ENCODE data around the gene SLC4A2. TPM values are rescaled to one million over a fixed set of nuclear protein-coding genes. Genes with fewer than 3 reads are reported as not detected.

SLC4A2 gene
- total and polyA plus RNA-seq, 4 experiments from 2014 or later = 12.8 to 84.7 (median 53.5) TPM

GRCh38 chr7:151110236-151110940 is 51.0 kb downstream of the SLC4A2 start:
- H3K27me3 ChIP-seq (ENCODE audit: insufficient read depth, low read length) = no peaks in the 10 kb centered on the region
- ChIA-PET POLR2A (ENCODE audit: partially characterized antibody) (interaction anchor here (1.2 to 3.4 kb wide), 6 partner anchors 25 to 136 kb away, joined by 3 to 16 read pairs (median 4); partner anchors contain the start of genes ABCB8 and FASTK), CTCF (ENCODE audit: partially characterized antibody) (interaction anchor here (0.7 to 7.8 kb wide), 35 partner anchors 9 to 332 kb away, joined by 3 to 67 read pairs (median 4); partner anchors contain the start of genes ABCB8, AGAP3 and ATG9B)
- no peaks in the 10 kb centered on the region for H3K36me3 ChIP-seq (ENCODE audit: insufficient read depth, low read length)
- DNase-seq = peak in 1 of 5 donors; percentile 16
- H3K27me3 Mint-ChIP-seq = no peaks in the 10 kb centered on the region
- H3K27ac Mint-ChIP-seq = peak overlapping the region in 2 of 7 donors; percentile 57 to 70
- H3K27ac ChIP-seq (ENCODE audit: low read depth, low read length) = no peak overlapping the region
- no peaks in the 10 kb centered on the region for H3K9me3 Mint-ChIP-seq
- H3K4me1 Mint-ChIP-seq = peaks cover 0 to 15% (median 6%) of the 10 kb centered on the region in 4 donors
- peaks cover 5% of the 10 kb centered on the region for H3K4me1 ChIP-seq (ENCODE audit: insufficient read depth, low read length)
- H3K4me3 Mint-ChIP-seq = no peak overlapping the region
- intact Hi-C loops (cut with micrococcal nuclease) = no loop called here
- H3K9me3 ChIP-seq (ENCODE audit: control insufficient read depth in 1 of 2, low read length in 2 of 2) = no peaks in the 10 kb centered on the region
- no peak overlapping the region for H3K4me3 ChIP-seq (ENCODE audit: low read length in 2 of 2)
- H3K36me3 Mint-ChIP-seq = no peaks in the 10 kb centered on the region

- H3K9me3 Mint-ChIP-seq = no peaks in the 10 kb centered on the region
- H3K4me3 ChIP-seq (ENCODE audit: low read length in 2 of 2) = no peak overlapping the region
- intact Hi-C loops (cut with micrococcal nuclease) = loop anchor here (1.0 kb wide), 7 partner anchors 24 to 333 kb away; partner anchors contain the start of genes ABCB8 and SLC4A2
- H3K4me1 Mint-ChIP-seq = peaks cover 1 to 20% (median 10%) of the 10 kb centered on the region in 4 donors
- H3K36me3 ChIP-seq (ENCODE audit: insufficient read depth, low read length) = no peaks in the 10 kb centered on the region
- peaks cover 10% of the 10 kb centered on the region for H3K4me1 ChIP-seq (ENCODE audit: insufficient read depth, low read length)
- H3K36me3 Mint-ChIP-seq = no peaks in the 10 kb centered on the region
- no peak overlapping the region for H3K27ac ChIP-seq (ENCODE audit: low read depth, low read length)
- H3K9me3 ChIP-seq (ENCODE audit: control insufficient read depth in 1 of 2, low read length in 2 of 2) = no peaks in the 10 kb centered on the region
- no peaks in the 10 kb centered on the region for H3K27me3 ChIP-seq (ENCODE audit: insufficient read depth, low read length)
- peak; percentile 69 to 76 (median 72) for DNase-seq
- ChIA-PET POLR2A (ENCODE audit: partially characterized antibody) (interaction anchor here (0.8 to 3.4 kb wide), 7 partner anchors 26 to 213 kb away, joined by 3 to 16 read pairs (median 4); partner anchors contain the start of genes ABCB8 and FASTK), CTCF (ENCODE audit: partially characterized antibody) (interaction anchor here (0.7 to 7.8 kb wide), 37 partner anchors 8 to 332 kb away, joined by 3 to 67 read pairs (median 5); partner anchors contain the start of genes ABCB8, AGAP3 and ATG9B)
- peak overlapping the region in 1 of 7 donors; percentile 57 for H3K27ac Mint-ChIP-seq
- H3K4me3 Mint-ChIP-seq = peak overlapping the region in 1 of 8 donors; percentile 30
- H3K27me3 Mint-ChIP-seq = no peaks in the 10 kb centered on the region
Measured at GRCh38 chr7:151110941-151111645, 51.7 kb downstream of the SLC4A2 start.

GRCh38 chr7:151113344-151114150 is 54.2 kb downstream of the SLC4A2 start:
- H3K4me3 ChIP-seq (ENCODE audit: low read length in 2 of 2) = no peak overlapping the region
- no peak overlapping the region for H3K27ac Mint-ChIP-seq
- peaks cover 1 to 38% (median 20%) of the 10 kb centered on the region in 4 donors for H3K4me1 Mint-ChIP-seq
- no peaks in the 10 kb centered on the region for H3K27me3 Mint-ChIP-seq
- peaks cover 0 to 3% of the 10 kb centered on the region in 2 donors for H3K36me3 Mint-ChIP-seq
- H3K27me3 ChIP-seq (ENCODE audit: insufficient read depth, low read length) = no peaks in the 10 kb centered on the region
- intact Hi-C loops (cut with micrococcal nuclease) = no loop called here
- DNase-seq = peak in 1 of 5 donors; percentile 12
- POLR2A ChIA-PET (ENCODE audit: partially characterized antibody) = no interaction called here
- H3K27ac ChIP-seq (ENCODE audit: low read depth, low read length) = no peak overlapping the region
- H3K4me1 ChIP-seq (ENCODE audit: insufficient read depth, low read length) = peaks cover 31% of the 10 kb centered on the region
- H3K4me3 Mint-ChIP-seq = peak overlapping the region; percentile 38 to 72 (median 58)
- CTCF ChIA-PET (ENCODE audit: partially characterized antibody) = interaction anchor here (1.2 to 7.8 kb wide), 5 partner anchors 85 to 216 kb away, joined by 4 to 67 read pairs (median 38); partner anchors contain the start of gene ABCB8
- H3K9me3 Mint-ChIP-seq = no peaks in the 10 kb centered on the region
- no peaks in the 10 kb centered on the region for H3K9me3 ChIP-seq (ENCODE audit: control insufficient read depth in 1 of 2, low read length in 2 of 2)
- no peaks in the 10 kb centered on the region for H3K36me3 ChIP-seq (ENCODE audit: insufficient read depth, low read length)

GRCh38 chr7:151114151-151115090 is 55.0 kb downstream of the SLC4A2 start:
- Histone ChIP-seq H3K27ac (ENCODE audit: low read depth, low read length) (no peak overlapping the region), H3K4me1 (ENCODE audit: insufficient read depth, low read length) (peaks cover 31% of the 10 kb centered on the region), H3K9me3 (ENCODE audit: control insufficient read depth in 1 of 2, low read length in 2 of 2) (no peaks in the 10 kb centered on the region), H3K36me3 (ENCODE audit: insufficient read depth, low read length) (no peaks in the 10 kb centered on the region), H3K27me3 (ENCODE audit: insufficient read depth, low read length) (no peaks in the 10 kb centered on the region), H3K4me3 (ENCODE audit: low read length in 2 of 2) (no peak overlapping the region)
- no peaks in the 10 kb centered on the region for H3K27me3 Mint-ChIP-seq
- H3K9me3 Mint-ChIP-seq = peaks cover 0 to 1% (median 0%) of the 10 kb centered on the region in 8 donors
- intact Hi-C loops (cut with micrococcal nuclease) = no loop called here
- H3K27ac Mint-ChIP-seq = no peak overlapping the region
- CTCF ChIA-PET (ENCODE audit: partially characterized antibody) = interaction anchor here (0.7 to 7.8 kb wide), 3 partner anchors 100 to 152 kb away, joined by 3 to 67 read pairs (median 4); no protein-coding TSS in a partner anchor
- POLR2A ChIA-PET (ENCODE audit: partially characterized antibody) = interaction anchor here (1.7 to 1.9 kb wide), 2 partner anchors 9 to 31 kb away, joined by 6 to 7 read pairs; partner anchors contain the start of gene TMUB1
- peaks cover 3 to 9% of the 10 kb centered on the region in 2 donors for H3K36me3 Mint-ChIP-seq
- H3K4me3 Mint-ChIP-seq = peak overlapping the region; percentile 38 to 72 (median 58)
- peak in 1 of 5 donors; percentile 32 for DNase-seq
- peaks cover 3 to 42% (median 25%) of the 10 kb centered on the region in 4 donors for H3K4me1 Mint-ChIP-seq

DNA sequence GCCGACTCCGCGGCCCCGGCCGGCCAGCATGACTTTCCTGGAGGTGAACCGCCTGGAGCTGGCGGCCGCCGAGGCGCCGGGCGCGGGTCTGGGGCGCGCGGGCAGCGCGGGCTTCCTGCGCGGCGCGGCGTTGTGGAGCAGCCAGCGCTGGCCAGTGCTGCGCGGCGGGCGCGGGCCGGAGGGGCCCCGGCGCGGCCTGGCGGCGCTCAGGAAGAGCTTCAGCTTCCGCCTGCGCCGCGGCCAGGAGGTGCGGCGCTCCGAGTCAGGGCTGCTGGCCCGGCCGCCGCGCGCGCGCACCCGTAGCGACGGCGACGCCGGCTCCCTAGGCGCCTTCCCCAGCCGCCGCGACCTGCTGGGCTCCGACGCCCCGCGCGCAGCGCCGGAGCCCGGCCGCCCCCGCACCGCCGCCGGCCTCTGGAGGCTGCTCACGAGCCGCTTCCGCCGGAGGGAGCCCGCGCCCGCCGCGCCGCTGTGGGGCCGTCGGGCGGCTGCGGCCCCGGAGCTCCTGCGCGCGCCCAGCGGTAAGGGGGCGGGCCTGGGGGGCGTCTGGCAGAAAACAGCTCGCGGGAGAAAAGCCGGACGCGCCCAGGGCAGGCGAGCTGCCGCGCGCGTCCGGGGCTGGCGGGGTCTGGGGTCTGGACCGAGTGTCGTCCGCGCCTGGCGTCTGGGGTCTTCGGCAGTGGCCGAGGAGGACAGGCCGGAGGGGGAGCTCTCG is 55.9 kb downstream of the SLC4A2 start:
- Mint-ChIP-seq H3K36me3 (peaks cover 3 to 16% of the 10 kb centered on the region in 2 donors), H3K27ac (peak overlapping the region in 5 of 7 donors; percentile 51 to 95 (median 85)), H3K4me1 (peaks cover 3 to 39% (median 25%) of the 10 kb centered on the region in 4 donors), H3K9me3 (peaks cover 0 to 1% (median 0%) of the 10 kb centered on the region in 8 donors), H3K4me3 (peak overlapping the region; percentile 67 to 80 (median 75)), H3K27me3 (no peaks in the 10 kb centered on the region)
- Histone ChIP-seq H3K4me3 (ENCODE audit: low read length in 2 of 2) (no peak overlapping the region), H3K27ac (ENCODE audit: low read depth, low read length) (no peak overlapping the region), H3K4me1 (ENCODE audit: insufficient read depth, low read length) (peaks cover 31% of the 10 kb centered on the region), H3K9me3 (ENCODE audit: control insufficient read depth in 1 of 2, low read length in 2 of 2) (no peaks in the 10 kb centered on the region), H3K27me3 (ENCODE audit: insufficient read depth, low read length) (no peaks in the 10 kb centered on the region), H3K36me3 (ENCODE audit: insufficient read depth, low read length) (no peaks in the 10 kb centered on the region)
- ChIA-PET CTCF (ENCODE audit: partially characterized antibody) (interaction anchor here (0.7 to 1.0 kb wide), 3 partner anchors 9 to 130 kb away, joined by 3 to 4 read pairs (median 3); no protein-coding TSS in a partner anchor), POLR2A (ENCODE audit: partially characterized antibody) (interaction anchor here (0.5 to 1.9 kb wide), 4 partner anchors 9 to 101 kb away, joined by 4 to 7 read pairs (median 5); partner anchors contain the start of gene TMUB1)
- DNase-seq = peak in 4 of 5 donors; percentile 22 to 36 (median 24)
- intact Hi-C loops (cut with micrococcal nuclease) = no loop called here
